Right renal pelvis (tissue), 4 donors: ENCODE measurements around the gene TSPAN11. TPM values are rescaled to one million over a fixed set of nuclear protein-coding genes. Genes with fewer than 3 reads are reported as not detected.

ENCODE experiments used
- DNase-seq, 4 donors: peaks; one replicate each; pipeline ENCODE4 v3.0.0-alpha.2; 2013; ENCODE audit warnings: low read depth in 4 of 4, low spot score in 3 of 4, missing footprints in 1 of 4
- polyA plus RNA-seq, 4 donors: library from polyadenylated mRNA; unstranded; fragments of 120-200 nt; gene quantifications; one replicate each; pipeline ENCODE4 v1.2.1, GENCODE V29; 2013; ENCODE audit not compliant: insufficient read length in 4 of 4

TSPAN11 gene
- polyA plus RNA-seq, 4 donors = 4.0 to 7.5 (median 5.3) TPM

GRCh38 chr12:30910038-30910350 lies 16.6 kb upstream of the TSPAN11 start:
- DNase-seq = no peak

- no peak for DNase-seq
These were observed 15.3 kb upstream of the TSPAN11 start for GRCh38 chr12:30911207-30911606.

- no peak for DNase-seq
These were observed 13.2 kb upstream of the TSPAN11 start for GRCh38 chr12:30913323-30913722.

- DNase-seq = no peak
These were observed 11.5 kb upstream of the TSPAN11 start for GRCh38 chr12:30914986-30915591.

GRCh38 chr12:30923057-30923456 lies 3.5 kb upstream of the TSPAN11 start:
- no peak for DNase-seq

- no peak for DNase-seq
These were observed 823 bp upstream of the TSPAN11 start for GRCh38 chr12:30925607-30926242.

- no peak for DNase-seq
These were observed 669 bp downstream of the TSPAN11 start for GRCh38 chr12:30927222-30927611.

- no peak for DNase-seq
These were observed 2.1 kb downstream of the TSPAN11 start for GRCh38 chr12:30928356-30929244.

- no peak for DNase-seq
These were observed 3.7 kb downstream of the TSPAN11 start for GRCh38 chr12:30930238-30930637.

- DNase-seq = no peak
These were observed 4.1 kb downstream of the TSPAN11 start for GRCh38 chr12:30930641-30931040.

- no peak for DNase-seq
These were observed 6.3 kb downstream of the TSPAN11 start for GRCh38 chr12:30932881-30933280.

GRCh38 chr12:30934811-30935210 lies 8.3 kb downstream of the TSPAN11 start:
- DNase-seq = no peak

- DNase-seq = no peak
These were observed 9.5 kb downstream of the TSPAN11 start for GRCh38 chr12:30936036-30936435.

GRCh38 chr12:30939234-30939633 lies 12.7 kb downstream of the TSPAN11 start:
- no peak for DNase-seq

- no peak for DNase-seq
These were observed 15.9 kb downstream of the TSPAN11 start for GRCh38 chr12:30942486-30942885.

- no peak for DNase-seq
These were observed 16.4 kb downstream of the TSPAN11 start for GRCh38 chr12:30942936-30943335.

GRCh38 chr12:30945443-30946164 lies 19.1 kb downstream of the TSPAN11 start:
- DNase-seq = no peak

GRCh38 chr12:30952015-30952414 lies 25.5 kb downstream of the TSPAN11 start:
- no peak for DNase-seq

- DNase-seq = no peak
These were observed 26.7 kb downstream of the TSPAN11 start for GRCh38 chr12:30953257-30953656.

GRCh38 chr12:30953951-30954751 lies 27.6 kb downstream of the TSPAN11 start:
- DNase-seq = no peak
